Adrenal gland (tissue), 5 donors: Measurements from ENCODE around the gene MBOAT7.

Experiments
- POLR2A ChIP-seq, 2 donors: fragments of 450-650 bp; IDR thresholded peaks; one replicate each; pipeline ENCODE4 v1.6.1; 2017; ENCODE audit warnings: antibody characterized with exemption in 2 of 2, mild to moderate bottlenecking in 2 of 2, moderate library complexity in 1 of 2
- TF ChIP-seq, protein P1 (sequence below), 6 experiments: fragments of 450-650 bp in 4 of 6; fragments of 200-600 bp in 2 of 6; sonication (generic) in 1 of 6; IDR thresholded peaks; 1 replicate in 5 of 6; 2 replicates in 1 of 6; pipeline versions ENCODE4 v1.5.1 to v1.8.0; 2016 to 2021; ENCODE audit warnings: antibody characterized with exemption in 6 of 6, mild to moderate bottlenecking in 2 of 6, moderate library complexity in 1 of 6
- donor health status: DM: no; HTN: no; CAD: no.

DNA sequence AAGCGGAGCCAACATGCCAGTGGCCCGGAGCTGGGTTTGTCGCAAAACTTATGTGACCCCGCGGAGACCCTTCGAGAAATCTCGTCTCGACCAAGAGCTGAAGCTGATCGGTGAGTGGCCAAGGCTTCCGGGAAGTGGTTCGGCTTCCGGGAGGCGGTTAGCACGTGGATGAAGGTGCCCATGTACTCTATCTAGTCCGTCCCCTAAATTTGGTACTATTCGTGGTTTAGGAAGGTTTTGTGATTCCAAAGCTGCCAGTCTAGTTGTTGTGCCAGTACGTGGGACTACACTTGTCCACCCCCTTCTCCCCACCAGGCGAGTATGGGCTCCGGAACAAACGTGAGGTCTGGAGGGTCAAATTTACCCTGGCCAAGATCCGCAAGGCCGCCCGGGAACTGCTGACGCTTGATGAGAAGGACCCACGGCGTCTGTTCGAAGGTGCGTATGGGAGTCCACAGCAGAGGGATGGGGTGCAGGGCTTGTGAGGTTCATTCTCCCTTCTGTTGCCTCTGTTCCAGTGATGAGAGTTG, 11.9 kb upstream of the MBOAT7 start:
- TF ChIP-seq, protein P1, sequence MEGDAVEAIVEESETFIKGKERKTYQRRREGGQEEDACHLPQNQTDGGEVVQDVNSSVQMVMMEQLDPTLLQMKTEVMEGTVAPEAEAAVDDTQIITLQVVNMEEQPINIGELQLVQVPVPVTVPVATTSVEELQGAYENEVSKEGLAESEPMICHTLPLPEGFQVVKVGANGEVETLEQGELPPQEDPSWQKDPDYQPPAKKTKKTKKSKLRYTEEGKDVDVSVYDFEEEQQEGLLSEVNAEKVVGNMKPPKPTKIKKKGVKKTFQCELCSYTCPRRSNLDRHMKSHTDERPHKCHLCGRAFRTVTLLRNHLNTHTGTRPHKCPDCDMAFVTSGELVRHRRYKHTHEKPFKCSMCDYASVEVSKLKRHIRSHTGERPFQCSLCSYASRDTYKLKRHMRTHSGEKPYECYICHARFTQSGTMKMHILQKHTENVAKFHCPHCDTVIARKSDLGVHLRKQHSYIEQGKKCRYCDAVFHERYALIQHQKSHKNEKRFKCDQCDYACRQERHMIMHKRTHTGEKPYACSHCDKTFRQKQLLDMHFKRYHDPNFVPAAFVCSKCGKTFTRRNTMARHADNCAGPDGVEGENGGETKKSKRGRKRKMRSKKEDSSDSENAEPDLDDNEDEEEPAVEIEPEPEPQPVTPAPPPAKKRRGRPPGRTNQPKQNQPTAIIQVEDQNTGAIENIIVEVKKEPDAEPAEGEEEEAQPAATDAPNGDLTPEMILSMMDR (IDR thresholded peaks at IDR 0.05): peak in 1 of 6 experiments; percentile 13
- TF ChIP-seq POLR2A (IDR thresholded peaks at IDR 0.05): no peak
